ENCODE data around the gene CHERP.
A peak's percentile ranks its signal among the peaks of the same experiment; 100 is the strongest.
"Not testable (repeated sequence)": the region's sequence is repeated elsewhere in the genome, so short reads cannot be mapped to it uniquely, and the experiment has no call there.

CHERP gene

GRCh38 chr19:16497837-16498236 lies 44.4 kb downstream of the CHERP start:
- H3K4me3 ChIP-seq (ENCODE audit: low read depth, low read length), result no peak overlapping the region
- no peaks in the 10 kb centered on the region for H3K36me3 ChIP-seq (ENCODE audit: control insufficient read depth, insufficient read depth, low read length)
- H3K9ac ChIP-seq, result no peak overlapping the region
- H3K4me1 ChIP-seq, result peaks cover 3% of the 10 kb centered on the region
- H3K4me2 ChIP-seq (ENCODE audit: low read length), result no peak overlapping the region
- no peak for TF ChIP-seq CTCF (IDR thresholded peaks at IDR 0.05)
- H3K79me2 ChIP-seq, result peaks cover 7% of the 10 kb centered on the region
- H3K9me3 ChIP-seq (ENCODE audit: control insufficient read depth, low read length), result no peaks in the 10 kb centered on the region
- H2AFZ ChIP-seq, result no peak overlapping the region
- H3K27ac ChIP-seq, result no peak overlapping the region
- no peaks in the 10 kb centered on the region for H3K27me3 ChIP-seq (ENCODE audit: control insufficient read depth, insufficient read depth, low read length)

GRCh38 chr19:16497042-16497441 lies 45.2 kb downstream of the CHERP start:
- no peaks in the 10 kb centered on the region for H3K9me3 ChIP-seq (ENCODE audit: control insufficient read depth, low read length)
- H3K36me3 ChIP-seq (ENCODE audit: control insufficient read depth, insufficient read depth, low read length), result no peaks in the 10 kb centered on the region
- peaks cover 3% of the 10 kb centered on the region for H3K4me1 ChIP-seq
- H3K4me3 ChIP-seq (ENCODE audit: low read depth, low read length), result peak overlapping the region; percentile 82
- no peaks in the 10 kb centered on the region for H3K27me3 ChIP-seq (ENCODE audit: control insufficient read depth, insufficient read depth, low read length)
- H2AFZ ChIP-seq, result peak overlapping the region; percentile 98
- H3K9ac ChIP-seq, result no peak overlapping the region
- H3K4me2 ChIP-seq (ENCODE audit: low read length), result peak overlapping the region; percentile 79
- H3K79me2 ChIP-seq, result peaks cover 7% of the 10 kb centered on the region
- no peak overlapping the region for H3K27ac ChIP-seq
- no peak for TF ChIP-seq CTCF (IDR thresholded peaks at IDR 0.05)

GRCh38 chr19:16496613-16496983 lies 45.6 kb downstream of the CHERP start:
- H3K4me2 ChIP-seq (ENCODE audit: low read length), result peak overlapping the region; percentile 79
- H3K4me1 ChIP-seq, result peaks cover 3% of the 10 kb centered on the region
- H3K36me3 ChIP-seq (ENCODE audit: control insufficient read depth, insufficient read depth, low read length), result no peaks in the 10 kb centered on the region
- no peaks in the 10 kb centered on the region for H3K9me3 ChIP-seq (ENCODE audit: control insufficient read depth, low read length)
- H2AFZ ChIP-seq, result peak overlapping the region; percentile 98
- peak overlapping the region; percentile 82 for H3K4me3 ChIP-seq (ENCODE audit: low read depth, low read length)
- no peaks in the 10 kb centered on the region for H3K27me3 ChIP-seq (ENCODE audit: control insufficient read depth, insufficient read depth, low read length)
- peak overlapping the region; percentile 36 for H3K27ac ChIP-seq
- peaks cover 7% of the 10 kb centered on the region for H3K79me2 ChIP-seq
- TF ChIP-seq CTCF (IDR thresholded peaks at IDR 0.05), result no peak
- H3K9ac ChIP-seq, result no peak overlapping the region

GRCh38 chr19:16495982-16496612 lies 46.1 kb downstream of the CHERP start, which contains the start of the genes C19orf44 and CALR3:
Gene C19orf44, plus strand, starts transcription at chr19:16496394. Its CDS starts 4,399 bp downstream, at chr19:16500793.
Gene CALR3, minus strand, starts transcription at chr19:16496167. Its CDS starts 38 bp downstream, at chr19:16496129.
- no peak for TF ChIP-seq CTCF (IDR thresholded peaks at IDR 0.05)
- Histone ChIP-seq H2AFZ (peak within 1 kb of the TSS; percentile 98), H3K4me1 (peaks cover 3% of the 10 kb centered on the region), H3K4me2 (ENCODE audit: low read length) (peak within 1 kb of the TSS; percentile 85), H3K36me3 (ENCODE audit: control insufficient read depth, insufficient read depth, low read length) (no peaks in the 10 kb centered on the region), H3K9me3 (ENCODE audit: control insufficient read depth, low read length) (no peaks in the 10 kb centered on the region), H3K27me3 (ENCODE audit: control insufficient read depth, insufficient read depth, low read length) (no peaks in the 10 kb centered on the region), H3K9ac (no peak within 1 kb of the TSS), H3K79me2 (peaks cover 7% of the 10 kb centered on the region), H3K4me3 (ENCODE audit: low read depth, low read length) (peak within 1 kb of the TSS; percentile 82), H3K27ac (peak within 1 kb of the TSS; percentile 40)

GRCh38 chr19:16486476-16486875 lies 55.8 kb downstream of the CHERP start:
- H3K4me2 ChIP-seq (ENCODE audit: low read length); H3K9ac ChIP-seq; H3K27ac ChIP-seq; H3K27me3 ChIP-seq (ENCODE audit: control insufficient read depth, insufficient read depth, low read length); H3K79me2 ChIP-seq; H3K9me3 ChIP-seq (ENCODE audit: control insufficient read depth, low read length); H2AFZ ChIP-seq; H3K36me3 ChIP-seq (ENCODE audit: control insufficient read depth, insufficient read depth, low read length); H3K4me1 ChIP-seq; H3K4me3 ChIP-seq (ENCODE audit: low read depth, low read length): not testable (repeated sequence)
